HEK293T (cell line): ENCODE measurements around the gene SRGAP1.

Experiments used
- L3MBTL2 ChIP-seq: fragments of 450-650 bp; conservative IDR thresholded peaks from 2 replicates; pipeline ENCODE4 v1.6.1; 2016; ENCODE audit warnings: mild to moderate bottlenecking
- NFRKB ChIP-seq: fragments of 450-650 bp; IDR thresholded peaks from 2 replicates; pipeline ENCODE4 v1.6.1; 2016; ENCODE audit warnings: mild to moderate bottlenecking, moderate library complexity
- TARDBP ChIP-seq: fragments of 450-650 bp; IDR thresholded peaks from 2 replicates; pipeline ENCODE4 v1.6.1; 2016

- TF ChIP-seq NFRKB: no peak
- TF ChIP-seq TARDBP: no peak
- TF ChIP-seq L3MBTL2: no peak
Measured at GRCh38 chr12:64147875-64148274, 303.4 kb downstream of the SRGAP1 start.
